SIG-M5 treated with dmso at 0.1 percent for 504 hours (cell line): ENCODE results near the gene GRPEL1.

Experiments used
- DNase-seq: peaks from one replicate; lab custom pipeline; 2025; ENCODE audit not compliant: unreplicated experiment; lab: John Stamatoyannopoulos, UW

The GRPEL1 gene

GRCh38 chr4:7025040-7025602 lies 42.7 kb downstream of the GRPEL1 start:
- DNase-seq: no peak

- no peak for DNase-seq
These were observed 43.5 kb downstream of the GRPEL1 start for GRCh38 chr4:7024336-7024890.

- DNase-seq: no peak
These were observed 44.0 kb downstream of the GRPEL1 start for GRCh38 chr4:7023901-7024300.

GRCh38 chr4:7023486-7023885 lies 44.4 kb downstream of the GRPEL1 start:
- DNase-seq: no peak

GRCh38 chr4:7021930-7022664 lies 45.8 kb downstream of the GRPEL1 start:
- DNase-seq: no peak

GRCh38 chr4:7021355-7021754 lies 46.5 kb downstream of the GRPEL1 start:
- no peak for DNase-seq

GRCh38 chr4:7020856-7021255 lies 47.0 kb downstream of the GRPEL1 start:
- no peak for DNase-seq

GRCh38 chr4:7020290-7020689 lies 47.6 kb downstream of the GRPEL1 start:
- no peak for DNase-seq

GRCh38 chr4:7019367-7019766 lies 48.5 kb downstream of the GRPEL1 start:
- no peak for DNase-seq

GRCh38 chr4:7018281-7018680 lies 49.6 kb downstream of the GRPEL1 start:
- DNase-seq: no peak

- no peak for DNase-seq
These were observed 50.3 kb downstream of the GRPEL1 start for GRCh38 chr4:7017446-7018048.

GRCh38 chr4:7016512-7016911 lies 51.4 kb downstream of the GRPEL1 start:
- no peak for DNase-seq

- DNase-seq: no peak
These were observed 51.8 kb downstream of the GRPEL1 start for GRCh38 chr4:7016086-7016485.

- DNase-seq: no peak
These were observed 52.4 kb downstream of the GRPEL1 start for GRCh38 chr4:7015383-7016035.

GRCh38 chr4:7014815-7015214 lies 53.0 kb downstream of the GRPEL1 start:
- DNase-seq: no peak

- DNase-seq: no peak
These were observed 54.7 kb downstream of the GRPEL1 start for GRCh38 chr4:7013175-7013574.

- no peak for DNase-seq
These were observed 58.3 kb downstream of the GRPEL1 start for GRCh38 chr4:7009564-7009963.
